Mesothelial cell of epicardium (in vitro differentiated cells): ENCODE data around the gene KLHL40. TPM values are rescaled to one million over a fixed set of nuclear protein-coding genes. Genes with fewer than 3 reads are reported as not detected.

Source experiments
- DNase-seq, 2 experiments: peaks; one replicate each; pipeline ENCODE4 v3.0.0; 2021; ENCODE audit warnings: low spot score in 2 of 2; ENCODE audit not compliant: unreplicated experiment in 2 of 2
- H3K27ac Mint-ChIP-seq: 2 replicates; pipeline ENCODE4 v1.8.0; 2021; ENCODE audit warnings: mixed read lengths
- H3K27me3 Mint-ChIP-seq: 2 replicates; pipeline ENCODE4 v1.8.0; 2021; ENCODE audit warnings: low read depth, mixed read lengths
- H3K36me3 Mint-ChIP-seq: 2 replicates; pipeline ENCODE4 v1.8.0; 2021; ENCODE audit warnings: mixed read lengths
- H3K4me1 Mint-ChIP-seq: 2 replicates; pipeline ENCODE4 v1.8.0; 2021; ENCODE audit warnings: mixed read lengths
- H3K4me3 Mint-ChIP-seq: 2 replicates; pipeline ENCODE4 v1.8.0; 2021; ENCODE audit warnings: mild to moderate bottlenecking, moderate library complexity, mixed read lengths
- H3K9me3 Mint-ChIP-seq: 2 replicates; pipeline ENCODE4 v1.8.0; 2021; ENCODE audit warnings: mixed read lengths
- CTCF ChIP-seq: fragments of 200-600 bp; sonication (generic); IDR thresholded peaks from one replicate; pipeline ENCODE4 v1.5.0; 2021; ENCODE audit warnings: antibody characterized with exemption; ENCODE audit not compliant: unreplicated experiment
- total RNA-seq: library from RNA; stranded (reverse); gene quantifications from 3 replicates; pipeline ENCODE4 v1.2.1, GENCODE V29; 2021

Gene KLHL40
- total RNA-seq, 1 donor from 2014 or later = not detected

GRCh38 chr3:42703695-42704025 is 18.3 kb downstream of the KLHL40 start:
- peaks cover 26% of the 10 kb centered on the region for H3K27me3 Mint-ChIP-seq
- no peak overlapping the region for H3K4me3 Mint-ChIP-seq
- H3K4me1 Mint-ChIP-seq = no peaks in the 10 kb centered on the region
- no peak for TF ChIP-seq CTCF
- H3K27ac Mint-ChIP-seq = no peak overlapping the region
- no peaks in the 10 kb centered on the region for H3K36me3 Mint-ChIP-seq
- DNase-seq = peak in 1 of 2 experiments; percentile 22
- no peaks in the 10 kb centered on the region for H3K9me3 Mint-ChIP-seq

DNA sequence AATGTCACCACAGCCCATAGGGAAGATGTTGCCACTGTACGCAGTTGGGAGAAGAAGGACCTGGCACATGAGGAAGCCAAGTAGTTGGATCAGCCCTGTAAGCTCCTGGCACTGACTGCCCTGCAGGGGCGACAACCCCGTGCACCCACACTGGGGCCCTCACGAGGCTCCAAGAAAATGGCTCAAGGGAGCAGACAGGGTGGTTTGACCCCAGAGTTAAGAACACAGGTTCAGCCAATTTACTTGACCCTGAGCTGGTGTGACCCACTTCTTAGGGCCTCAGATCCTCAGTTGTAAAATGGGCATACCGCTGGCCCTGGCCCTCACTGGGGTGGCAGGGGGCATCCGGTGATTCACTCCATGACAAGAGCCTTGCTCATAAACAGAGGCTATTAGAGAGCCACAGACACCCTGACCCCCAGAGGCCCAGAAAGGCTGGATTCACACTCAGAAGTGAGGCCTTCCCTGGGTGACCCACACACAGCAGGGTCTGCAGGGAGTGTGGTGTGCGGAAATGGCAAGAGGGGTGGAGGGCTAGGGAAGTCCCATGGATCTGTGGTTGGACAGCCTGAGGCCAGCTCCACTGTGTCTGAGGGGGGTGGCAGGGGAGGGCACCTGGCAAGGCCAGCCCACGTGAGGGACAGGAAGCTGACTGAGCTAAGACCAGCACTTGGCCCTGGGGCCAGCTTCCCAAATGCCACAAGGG is 19.0 kb downstream of the KLHL40 start:
- H3K4me3 Mint-ChIP-seq = no peak overlapping the region
- peaks cover 32% of the 10 kb centered on the region for H3K27me3 Mint-ChIP-seq
- H3K4me1 Mint-ChIP-seq = no peaks in the 10 kb centered on the region
- H3K9me3 Mint-ChIP-seq = no peaks in the 10 kb centered on the region
- DNase-seq = peak in 1 of 2 experiments; percentile 33
- TF ChIP-seq CTCF = no peak
- H3K36me3 Mint-ChIP-seq = no peaks in the 10 kb centered on the region
- no peak overlapping the region for H3K27ac Mint-ChIP-seq

GRCh38 chr3:42705058-42705767 is 19.9 kb downstream of the KLHL40 start:
- Mint-ChIP-seq H3K27ac (no peak overlapping the region), H3K27me3 (peaks cover 35% of the 10 kb centered on the region), H3K4me1 (no peaks in the 10 kb centered on the region), H3K9me3 (no peaks in the 10 kb centered on the region), H3K4me3 (no peak overlapping the region), H3K36me3 (no peaks in the 10 kb centered on the region)
- DNase-seq = peak; percentile 14 to 30
- TF ChIP-seq CTCF = no peak

- peak in 1 of 2 experiments; percentile 31 for DNase-seq
- Mint-ChIP-seq H3K36me3 (no peaks in the 10 kb centered on the region), H3K27ac (no peak overlapping the region), H3K9me3 (no peaks in the 10 kb centered on the region), H3K4me3 (no peak overlapping the region), H3K27me3 (peaks cover 35% of the 10 kb centered on the region), H3K4me1 (no peaks in the 10 kb centered on the region)
- no peak for TF ChIP-seq CTCF
These were observed 20.7 kb downstream of the KLHL40 start for GRCh38 chr3:42705962-42706585.

DNA sequence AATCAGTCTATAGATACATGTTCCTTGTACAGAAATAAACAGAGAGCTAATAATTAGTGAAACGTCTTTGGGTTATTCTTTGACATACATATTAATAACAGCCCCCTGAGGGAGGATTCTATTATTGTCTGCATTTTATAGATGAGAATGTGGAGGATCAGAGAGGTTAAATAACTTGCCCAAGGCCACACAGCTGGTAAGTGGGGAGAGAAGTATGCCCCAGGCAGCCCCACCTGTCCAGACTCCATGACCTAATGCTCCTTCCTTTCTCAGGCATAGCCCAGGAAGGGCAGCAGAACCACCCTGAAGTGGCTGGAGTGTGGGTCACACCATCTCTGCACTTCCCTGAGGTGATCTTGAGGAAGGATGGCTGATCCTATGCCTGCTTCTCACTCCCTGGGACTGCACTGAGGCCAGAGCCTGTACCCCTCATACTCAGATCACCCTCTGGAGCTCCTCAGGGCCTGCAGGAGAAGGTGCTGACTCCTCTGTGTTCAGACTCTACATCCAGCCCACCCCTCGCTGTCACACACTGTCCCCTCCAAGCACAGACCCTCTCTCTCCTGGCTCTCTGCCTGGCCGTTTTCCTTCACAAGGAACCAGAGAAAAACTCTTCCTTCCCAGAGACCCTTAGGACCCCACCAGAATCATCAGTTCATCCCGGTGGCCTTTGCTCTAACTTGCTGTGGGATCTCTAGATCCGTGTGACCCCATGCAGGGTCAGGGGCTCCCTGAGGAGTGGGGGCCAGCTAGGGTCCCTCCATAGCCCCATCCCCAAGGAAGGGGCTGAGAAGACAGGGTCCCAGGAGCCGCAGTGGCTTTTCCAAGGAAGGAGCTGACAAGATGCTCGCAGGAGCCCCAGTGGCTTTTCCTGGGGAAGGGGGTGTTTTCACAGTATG is 21.6 kb downstream of the KLHL40 start:
- Mint-ChIP-seq H3K4me3 (no peak overlapping the region), H3K36me3 (no peaks in the 10 kb centered on the region), H3K27ac (no peak overlapping the region), H3K9me3 (no peaks in the 10 kb centered on the region), H3K27me3 (peaks cover 37% of the 10 kb centered on the region), H3K4me1 (no peaks in the 10 kb centered on the region)
- no peak for TF ChIP-seq CTCF
- no peak for DNase-seq
